GM23248 (cell line): Measurements from ENCODE around the gene VWA2. TPM values are rescaled to one million over a fixed set of nuclear protein-coding genes. Genes with fewer than 3 reads are reported as not detected.
"Not testable (repeated sequence)": the region's sequence is repeated elsewhere in the genome, so short reads cannot be mapped to it uniquely, and the experiment has no call there.

Source experiments
- DNase-seq: peaks from one replicate; pipeline ENCODE4 v3.0.0-alpha.2; 2015
- H2AFZ ChIP-seq: fragments of 200-600 bp; sonication (generic); 2 replicates; pipeline ENCODE4 v1.6.1; 2016; ENCODE audit warnings: antibody characterized with exemption
- H3F3A ChIP-seq: fragments of 200-600 bp; sonication (generic); 2 replicates; pipeline ENCODE4 v1.6.1; 2016; ENCODE audit warnings: mild to moderate bottlenecking, antibody characterized with exemption, mixed run types; ENCODE audit not compliant: insufficient read depth
- H3K27ac ChIP-seq: fragments of 200-600 bp; sonication (generic); 2 replicates; pipeline ENCODE4 v1.5.1; 2016; ENCODE audit warnings: mild to moderate bottlenecking
- H3K27me3 ChIP-seq: fragments of 200-600 bp; sonication (generic); replicated peaks from 2 replicates; pipeline ENCODE4 v1.6.1; 2016; ENCODE audit warnings: mild to moderate bottlenecking; ENCODE audit not compliant: insufficient read depth
- H3K36me3 ChIP-seq: fragments of 200-600 bp; sonication (generic); 2 replicates; pipeline ENCODE4 v1.6.1; 2016; ENCODE audit warnings: low read depth, mild to moderate bottlenecking
- H3K4me1 ChIP-seq: fragments of 200-600 bp; sonication (generic); 2 replicates; pipeline ENCODE4 v1.6.1; 2016; ENCODE audit warnings: mild to moderate bottlenecking; ENCODE audit not compliant: insufficient read depth
- H3K4me2 ChIP-seq: fragments of 200-600 bp; sonication (generic); one replicate; pipeline ENCODE4 v1.6.1; 2016; ENCODE audit warnings: mild to moderate bottlenecking; ENCODE audit not compliant: unreplicated experiment
- H3K4me3 ChIP-seq: fragments of 200-600 bp; sonication (generic); 2 replicates; pipeline ENCODE4 v1.5.1; 2016; ENCODE audit warnings: mild to moderate bottlenecking
- H3K79me2 ChIP-seq: fragments of 200-600 bp; sonication (generic); 2 replicates; pipeline ENCODE4 v1.6.1; 2016; ENCODE audit warnings: mild to moderate bottlenecking; ENCODE audit not compliant: insufficient read depth
- H3K9ac ChIP-seq: fragments of 200-600 bp; sonication (generic); 2 replicates; pipeline ENCODE4 v1.6.1; 2016; ENCODE audit warnings: mild to moderate bottlenecking
- H3K9me2 ChIP-seq: fragments of 200-600 bp; sonication (generic); 2 replicates; pipeline ENCODE4 v1.6.1; 2016; ENCODE audit warnings: mixed run types, mild to moderate bottlenecking, moderate library complexity; ENCODE audit not compliant: insufficient read depth
- H3K9me3 ChIP-seq: fragments of 200-600 bp; sonication (generic); one replicate; pipeline ENCODE4 v1.6.1; 2017; ENCODE audit warnings: low read depth
- H4K20me1 ChIP-seq: fragments of 200-600 bp; sonication (generic); 2 replicates; pipeline ENCODE4 v1.6.0; 2016; ENCODE audit not compliant: insufficient read depth
- EZH2 ChIP-seq: fragments of 200-600 bp; sonication (generic); IDR thresholded peaks from 2 replicates; pipeline ENCODE4 v1.6.1; 2018; ENCODE audit warnings: antibody characterized with exemption, mild to moderate bottlenecking; ENCODE audit not compliant: insufficient read depth, poor library complexity, severe bottlenecking
- EZH2phosphoT487 ChIP-seq: fragments of 200-600 bp; sonication (generic); IDR thresholded peaks from 2 replicates; pipeline ENCODE4 v1.6.1; 2018; ENCODE audit warnings: antibody characterized with exemption, moderate library complexity, mild to moderate bottlenecking, low read depth; ENCODE audit not compliant: insufficient read depth
- WGBS, 2 experiments: methylation state at CpG; one replicate each; pipeline ENCODE4 v1.1.6; 2015 to 2017; ENCODE audit warnings: low lambda C conversion rate in 2 of 2, low coverage in 1 of 2; ENCODE audit errors: missing lambda C conversion rate in 2 of 2; 5-methylcytosine and 5-hydroxymethylcytosine counted together
- in situ Hi-C: fragments of 300-500 bp; cut with MboI; formaldehyde crosslinking; loops from 2 replicates; pipeline ENCODE4 v1.15.0; 2020
- polyA plus RNA-seq: library from polyadenylated mRNA; unstranded; fragments of >200 nt; fragmentation: Nextera tagmentation; extraction: Ambion mirVana; gene quantifications from 2 replicates; pipeline ENCODE4 v1.2.1, GENCODE V29; 2016
- total RNA-seq: library from RNA; depleted of rRNA; stranded (reverse); fragments of >200 nt; shearing (Covaris generic); gene quantifications from 2 replicates; pipeline ENCODE4 v1.2.3, GENCODE V29; 2014

Gene VWA2
- total and polyA plus RNA-seq, 2 experiments from 2014 or later: not detected

- H3K4me2 ChIP-seq: no peak overlapping the region
- H3K9ac ChIP-seq: no peak overlapping the region
- no peak overlapping the region for H2AFZ ChIP-seq
- in situ Hi-C loops: no loop called here
- no peaks in the 10 kb centered on the region for H3K9me2 ChIP-seq
- no peak overlapping the region for H3K4me3 ChIP-seq
- WGBS, 2 experiments: 29% methylated on average over 14 of the region's 14 CpGs
- no peaks in the 10 kb centered on the region for H3K4me1 ChIP-seq
- no peak for TF ChIP-seq EZH2
- no peak for TF ChIP-seq EZH2phosphoT487
- H3K27me3 ChIP-seq: peaks cover 7% of the 10 kb centered on the region; the same call in 1 of the 2 replicates
- no peaks in the 10 kb centered on the region for H3K9me3 ChIP-seq
- H3K27ac ChIP-seq: no peak overlapping the region
- no peaks in the 10 kb centered on the region for H3K79me2 ChIP-seq
- H4K20me1 ChIP-seq: no peaks in the 10 kb centered on the region
- no peaks in the 10 kb centered on the region for H3K36me3 ChIP-seq
- no peak for DNase-seq
- no peaks in the 10 kb centered on the region for H3F3A ChIP-seq
Observed at GRCh38 chr10:114332301-114333192, 93.5 kb downstream of the VWA2 start.

- H3F3A ChIP-seq, H3K4me2 ChIP-seq, H3K4me3 ChIP-seq, H3K27me3 ChIP-seq, DNase-seq, H3K9me2 ChIP-seq, in situ Hi-C loops, H3K9me3 ChIP-seq, H4K20me1 ChIP-seq, H3K9ac ChIP-seq, H3K27ac ChIP-seq, H3K79me2 ChIP-seq, H3K36me3 ChIP-seq, H2AFZ ChIP-seq, H3K4me1 ChIP-seq: not testable (repeated sequence)
- WGBS, 2 experiments: 67 to 77% methylated on average over 5 of the region's 5 CpGs
Observed at GRCh38 chr10:114333441-114333840, 94.4 kb downstream of the VWA2 start.

DNA sequence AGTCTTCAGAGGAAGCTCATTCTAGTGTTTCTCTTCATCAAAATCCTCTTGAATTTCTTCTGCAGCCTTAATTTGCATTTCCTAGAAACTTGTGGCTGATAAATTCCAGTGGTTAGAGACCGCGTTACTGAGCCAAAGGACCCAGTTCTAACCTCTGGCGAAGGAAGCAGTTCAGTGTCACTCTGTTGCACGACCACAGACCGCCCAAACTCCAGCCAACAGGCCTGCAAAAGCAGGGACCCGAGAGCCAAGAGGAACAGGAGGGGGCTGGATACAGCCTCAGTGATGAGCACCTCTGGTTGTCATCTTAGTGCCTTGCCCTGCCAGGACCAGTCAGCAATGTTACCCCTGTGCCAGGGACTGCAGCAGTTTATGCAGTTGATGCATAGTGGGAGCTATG, 95.2 kb downstream of the VWA2 start:
- no peaks in the 10 kb centered on the region for H3K9me2 ChIP-seq
- no peaks in the 10 kb centered on the region for H3K36me3 ChIP-seq
- 63 to 70% methylated on average over 6 of the region's 6 CpGs for WGBS, 2 experiments
- TF ChIP-seq EZH2phosphoT487 (no peak), EZH2 (no peak)
- no peak for DNase-seq
- peaks cover 7% of the 10 kb centered on the region; the same call in 1 of the 2 replicates for H3K27me3 ChIP-seq
- no peak overlapping the region for H2AFZ ChIP-seq
- H3K9me3 ChIP-seq: no peaks in the 10 kb centered on the region
- H3K4me1 ChIP-seq: no peaks in the 10 kb centered on the region
- no peaks in the 10 kb centered on the region for H3F3A ChIP-seq
- H3K27ac ChIP-seq: no peak overlapping the region
- no peaks in the 10 kb centered on the region for H4K20me1 ChIP-seq
- in situ Hi-C loops: no loop called here
- no peak overlapping the region for H3K4me3 ChIP-seq
- H3K9ac ChIP-seq: no peak overlapping the region
- no peaks in the 10 kb centered on the region for H3K79me2 ChIP-seq
- no peak overlapping the region for H3K4me2 ChIP-seq

- TF ChIP-seq EZH2: no peak
- TF ChIP-seq EZH2phosphoT487: no peak
- no peak overlapping the region for H3K27ac ChIP-seq
- in situ Hi-C loops: no loop called here
- H3K9me2 ChIP-seq: no peaks in the 10 kb centered on the region
- H3K9ac ChIP-seq: no peak overlapping the region
- no peaks in the 10 kb centered on the region for H3F3A ChIP-seq
- H3K27me3 ChIP-seq: peaks cover 7% of the 10 kb centered on the region; the same call in 1 of the 2 replicates
- no peaks in the 10 kb centered on the region for H3K4me1 ChIP-seq
- no peak overlapping the region for H2AFZ ChIP-seq
- no peaks in the 10 kb centered on the region for H3K9me3 ChIP-seq
- 42 to 59% methylated on average over 3 of the region's 3 CpGs for WGBS, 2 experiments
- H4K20me1 ChIP-seq: no peaks in the 10 kb centered on the region
- DNase-seq: no peak
- H3K4me3 ChIP-seq: no peak overlapping the region
- H3K79me2 ChIP-seq: no peaks in the 10 kb centered on the region
- H3K4me2 ChIP-seq: no peak overlapping the region
- H3K36me3 ChIP-seq: no peaks in the 10 kb centered on the region
Observed at GRCh38 chr10:114335614-114336013, 96.6 kb downstream of the VWA2 start.
